ENCODE measurements around the gene PIBF1.

- no peak for TF ChIP-seq CTCF (IDR thresholded peaks at IDR 0.05)
- TF ChIP-seq POLR2AphosphoS5 (IDR thresholded peaks at IDR 0.05): no peak
Observed at GRCh38 chr13:73055813-73056564, 274.1 kb downstream of the PIBF1 start.
